ENCODE measurements around the gene CSTF3.

CSTF3 gene

DNA sequence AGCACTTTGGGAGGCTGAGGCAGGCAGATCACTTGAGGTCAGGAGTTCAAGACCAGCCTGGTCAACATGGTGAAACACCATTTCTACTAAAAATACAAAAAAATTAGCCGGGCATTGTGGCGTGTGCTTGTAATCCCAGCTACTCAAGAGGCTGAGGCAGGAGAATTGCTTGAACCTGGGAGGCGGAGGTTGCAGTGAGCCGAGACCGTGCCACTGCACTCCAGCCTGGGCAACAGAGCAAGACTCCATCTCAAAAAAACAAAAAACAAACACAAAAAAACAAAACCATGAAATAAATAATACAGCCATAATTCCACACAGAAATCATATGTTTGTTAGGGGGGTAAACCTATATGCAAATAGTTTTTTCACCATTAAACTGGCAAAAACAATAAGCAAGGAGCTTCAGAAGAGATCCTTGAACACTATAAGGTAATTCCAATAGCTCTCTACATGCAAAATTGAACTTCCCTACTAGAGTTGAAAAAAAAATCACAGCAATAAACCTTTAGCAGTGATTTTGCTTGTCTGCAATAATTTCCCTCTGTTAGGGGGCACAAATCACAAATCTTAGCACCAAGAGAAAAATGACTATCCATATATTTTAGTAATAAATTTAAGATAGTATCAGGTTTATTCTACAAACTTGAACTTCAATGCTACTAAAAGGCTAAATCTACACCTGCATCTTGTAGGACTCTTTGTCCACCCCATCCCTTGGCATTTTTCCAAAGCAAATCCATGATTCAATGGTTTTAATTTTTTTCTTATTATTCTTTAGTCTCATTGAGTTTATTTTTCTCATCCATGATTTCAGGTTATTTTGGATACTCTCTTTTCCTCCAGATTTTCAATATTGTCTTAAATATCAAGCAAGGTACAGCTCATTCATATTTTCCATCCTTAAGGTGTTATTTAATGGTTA, 3.9 kb downstream of the CSTF3 start:
- DNase-seq (ENCODE audit: low spot score), result no peak
- no peak overlapping the region for H3K14ac ChIP-seq (ENCODE audit: low read length)
- H3K4me2 ChIP-seq (ENCODE audit: insufficient read depth, low read length, poor library complexity, severe bottlenecking), result no peak overlapping the region
- H3K4me3 ChIP-seq (ENCODE audit: low read length in 2 of 2), result no peak overlapping the region
- no peak overlapping the region for H3K9ac ChIP-seq (ENCODE audit: low read depth, low read length, poor library complexity)
- H2BK5ac ChIP-seq (ENCODE audit: low read length), result no peak overlapping the region
- H3K4me1 ChIP-seq (ENCODE audit: control insufficient read depth in 2 of 2, insufficient read depth in 1 of 2, low read depth in 1 of 2, low read length in 2 of 2), result peaks cover 2 to 3% of the 10 kb centered on the region in 2 donors
- H3K36me3 ChIP-seq (replicated peaks in 1 of 2; ENCODE audit: control insufficient read depth in 2 of 2, insufficient read depth in 2 of 2, low read length in 2 of 2), result peaks cover 4 to 66% of the 10 kb centered on the region in 2 donors
- no peak overlapping the region for H2AFZ ChIP-seq (ENCODE audit: low read length)
- H3K4ac ChIP-seq (ENCODE audit: low read length), result no peak overlapping the region
- no peak overlapping the region for H2BK120ac ChIP-seq (ENCODE audit: low read depth, low read length)
- no CpG with 5 or more reads among the region's 5 CpGs for WGBS, 2 donors (ENCODE audit: extremely low coverage in 2 of 2, insufficient read length in 2 of 2, insufficient replicate concordance in 1 of 2)
- no peak overlapping the region for H4K91ac ChIP-seq (ENCODE audit: low read depth, low read length, poor library complexity)
- H3K23ac ChIP-seq (ENCODE audit: low read depth, low read length, poor library complexity), result no peak overlapping the region
- H3K9me3 ChIP-seq (replicated peaks in 1 of 2; ENCODE audit: control insufficient read depth in 2 of 2, insufficient read depth in 1 of 2, low read depth in 1 of 2, low read length in 2 of 2), result peaks cover 0 to 49% of the 10 kb centered on the region in 2 donors
- no peak overlapping the region for H3K18ac ChIP-seq (ENCODE audit: low read length)
- no peaks in the 10 kb centered on the region for H3K27me3 ChIP-seq (ENCODE audit: control insufficient read depth in 3 of 3, insufficient read depth in 3 of 3, low read depth in 1 of 3, low read length in 3 of 3)
- H2AK5ac ChIP-seq (ENCODE audit: low read depth, low read length), result no peak overlapping the region
- no peak overlapping the region for H4K8ac ChIP-seq (ENCODE audit: low read depth, low read length)
- H3K79me1 ChIP-seq (ENCODE audit: low read depth, low read length), result peaks cover 1% of the 10 kb centered on the region
- no peak overlapping the region for H2BK12ac ChIP-seq (ENCODE audit: low read length)
- H2BK15ac ChIP-seq (ENCODE audit: low read length), result no peak overlapping the region
- H3K27ac ChIP-seq (replicated peaks; ENCODE audit: low read length), result no peak overlapping the region

DNA sequence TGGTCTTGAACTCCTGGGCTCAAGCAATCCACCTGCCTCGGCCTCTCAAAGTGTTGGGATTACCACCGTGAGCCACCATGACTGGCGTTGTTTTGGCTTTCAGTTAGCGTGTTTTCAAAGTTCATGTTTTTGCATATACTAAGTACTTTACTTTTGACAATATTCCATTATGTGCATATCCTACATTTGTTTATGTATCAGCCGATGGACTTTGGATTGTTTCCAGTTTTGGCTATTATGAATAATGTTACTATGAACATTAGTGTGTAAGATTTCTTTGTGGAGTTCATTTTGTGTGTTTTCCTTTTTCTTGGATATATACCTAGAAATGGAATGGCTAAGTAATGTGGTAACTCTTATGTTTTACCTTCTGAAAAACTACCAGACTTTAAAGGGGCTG, 9.9 kb downstream of the CSTF3 start:
- WGBS, 2 donors (ENCODE audit: extremely low coverage in 2 of 2, insufficient read length in 2 of 2, insufficient replicate concordance in 1 of 2), result no CpG with 5 or more reads among the region's 5 CpGs
- DNase-seq (ENCODE audit: low spot score), result no peak
- Histone ChIP-seq H3K27ac (replicated peaks; ENCODE audit: low read length) (no peak overlapping the region), H3K4ac (ENCODE audit: low read length) (no peak overlapping the region), H2BK12ac (ENCODE audit: low read length) (no peak overlapping the region), H3K36me3 (replicated peaks in 1 of 2; ENCODE audit: control insufficient read depth in 2 of 2, insufficient read depth in 2 of 2, low read length in 2 of 2) (peaks cover 3 to 87% of the 10 kb centered on the region in 2 donors), H3K4me1 (ENCODE audit: control insufficient read depth in 2 of 2, insufficient read depth in 1 of 2, low read depth in 1 of 2, low read length in 2 of 2) (no peaks in the 10 kb centered on the region), H4K91ac (ENCODE audit: low read depth, low read length, poor library complexity) (no peak overlapping the region), H2BK120ac (ENCODE audit: low read depth, low read length) (no peak overlapping the region), H3K18ac (ENCODE audit: low read length) (no peak overlapping the region), H3K14ac (ENCODE audit: low read length) (no peak overlapping the region), H3K27me3 (ENCODE audit: control insufficient read depth in 3 of 3, insufficient read depth in 3 of 3, low read depth in 1 of 3, low read length in 3 of 3) (no peaks in the 10 kb centered on the region), H3K9ac (ENCODE audit: low read depth, low read length, poor library complexity) (no peak overlapping the region), H2BK5ac (ENCODE audit: low read length) (no peak overlapping the region), H3K4me2 (ENCODE audit: insufficient read depth, low read length, poor library complexity, severe bottlenecking) (no peak overlapping the region), H3K23ac (ENCODE audit: low read depth, low read length, poor library complexity) (no peak overlapping the region), H2BK15ac (ENCODE audit: low read length) (no peak overlapping the region), H2AFZ (ENCODE audit: low read length) (no peak overlapping the region), H4K8ac (ENCODE audit: low read depth, low read length) (no peak overlapping the region), H3K4me3 (ENCODE audit: low read length in 2 of 2) (no peak overlapping the region), H3K79me1 (ENCODE audit: low read depth, low read length) (peaks cover 1% of the 10 kb centered on the region), H2AK5ac (ENCODE audit: low read depth, low read length) (no peak overlapping the region), H3K9me3 (replicated peaks in 1 of 2; ENCODE audit: control insufficient read depth in 2 of 2, insufficient read depth in 1 of 2, low read depth in 1 of 2, low read length in 2 of 2) (peaks cover 0 to 38% of the 10 kb centered on the region in 2 donors)

DNA sequence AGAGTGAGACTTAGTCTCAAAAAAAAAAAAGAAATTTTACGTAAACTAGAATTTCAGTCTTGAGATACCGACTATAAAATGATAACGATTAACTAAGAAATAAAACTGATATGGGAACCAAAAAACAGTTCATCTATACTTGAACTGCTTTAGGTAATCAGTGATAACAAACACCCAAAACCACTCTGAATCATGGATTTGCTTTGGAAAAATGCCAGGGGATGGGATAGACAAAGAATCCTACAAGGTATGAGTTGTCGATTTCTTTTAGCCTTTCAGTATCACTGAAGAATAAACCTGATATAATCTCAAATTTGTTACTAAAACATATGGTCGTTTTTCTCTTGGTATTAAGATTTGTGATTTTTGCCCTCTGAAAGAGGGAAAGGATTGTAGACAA, 13.7 kb downstream of the CSTF3 start:
- H3K9me3 ChIP-seq (replicated peaks in 1 of 2; ENCODE audit: control insufficient read depth in 2 of 2, insufficient read depth in 1 of 2, low read depth in 1 of 2, low read length in 2 of 2), result peaks cover 0 to 8% of the 10 kb centered on the region in 2 donors
- no peak overlapping the region for H3K23ac ChIP-seq (ENCODE audit: low read depth, low read length, poor library complexity)
- no peak overlapping the region for H3K18ac ChIP-seq (ENCODE audit: low read length)
- H3K36me3 ChIP-seq (replicated peaks in 1 of 2; ENCODE audit: control insufficient read depth in 2 of 2, insufficient read depth in 2 of 2, low read length in 2 of 2), result peaks cover 4 to 87% of the 10 kb centered on the region in 2 donors
- WGBS, 2 donors (ENCODE audit: extremely low coverage in 2 of 2, insufficient read length in 2 of 2, insufficient replicate concordance in 1 of 2), result no CpG with 5 or more reads among the region's 5 CpGs
- no peak overlapping the region for H2BK5ac ChIP-seq (ENCODE audit: low read length)
- no peak overlapping the region for H2AFZ ChIP-seq (ENCODE audit: low read length)
- no peak overlapping the region for H4K91ac ChIP-seq (ENCODE audit: low read depth, low read length, poor library complexity)
- H3K27me3 ChIP-seq (ENCODE audit: control insufficient read depth in 3 of 3, insufficient read depth in 3 of 3, low read depth in 1 of 3, low read length in 3 of 3), result no peaks in the 10 kb centered on the region
- no peak overlapping the region for H3K9ac ChIP-seq (ENCODE audit: low read depth, low read length, poor library complexity)
- H3K14ac ChIP-seq (ENCODE audit: low read length), result no peak overlapping the region
- peaks cover 2% of the 10 kb centered on the region for H3K79me1 ChIP-seq (ENCODE audit: low read depth, low read length)
- H3K27ac ChIP-seq (replicated peaks; ENCODE audit: low read length), result no peak overlapping the region
- DNase-seq (ENCODE audit: low spot score), result no peak
- H3K4me2 ChIP-seq (ENCODE audit: insufficient read depth, low read length, poor library complexity, severe bottlenecking), result no peak overlapping the region
- H3K4me1 ChIP-seq (ENCODE audit: control insufficient read depth in 2 of 2, insufficient read depth in 1 of 2, low read depth in 1 of 2, low read length in 2 of 2), result peaks cover 0 to 2% of the 10 kb centered on the region in 2 donors
- no peak overlapping the region for H3K4me3 ChIP-seq (ENCODE audit: low read length in 2 of 2)
- H3K4ac ChIP-seq (ENCODE audit: low read length), result no peak overlapping the region
- H2BK12ac ChIP-seq (ENCODE audit: low read length), result no peak overlapping the region
- no peak overlapping the region for H2BK120ac ChIP-seq (ENCODE audit: low read depth, low read length)
- H4K8ac ChIP-seq (ENCODE audit: low read depth, low read length), result no peak overlapping the region
- H2AK5ac ChIP-seq (ENCODE audit: low read depth, low read length), result no peak overlapping the region
- H2BK15ac ChIP-seq (ENCODE audit: low read length), result no peak overlapping the region

DNA sequence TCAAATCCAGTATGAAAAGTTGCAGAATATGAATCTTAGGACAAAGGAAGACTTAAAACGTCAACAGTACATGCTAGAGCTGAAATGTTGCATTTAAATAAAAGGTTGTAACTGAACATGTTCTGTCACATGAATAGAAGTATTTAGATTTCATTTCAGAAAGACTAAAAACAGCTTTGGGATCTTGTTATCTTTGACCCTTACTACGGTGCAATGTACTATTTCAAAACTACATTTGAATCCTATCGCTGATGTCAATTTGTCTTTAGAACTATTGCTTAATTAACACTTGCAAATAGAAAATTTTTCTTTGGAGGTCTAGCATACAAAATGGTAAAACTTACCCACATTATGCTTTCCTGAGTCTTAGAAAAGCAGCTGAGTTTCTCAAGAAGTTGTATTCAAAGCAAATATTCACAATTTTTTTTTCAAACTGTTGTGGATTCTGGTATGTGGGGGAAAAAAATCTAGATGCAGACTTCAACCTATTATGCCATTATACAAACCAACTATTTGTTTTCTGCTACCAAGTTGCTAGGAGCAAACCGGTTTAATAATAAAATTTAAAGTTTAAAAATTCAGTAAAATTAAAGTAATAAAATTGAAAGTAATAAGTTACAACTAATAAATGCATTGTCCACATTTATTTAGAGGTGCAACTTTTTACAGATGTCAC, 25.4 kb downstream of the CSTF3 start:
- DNase-seq (ENCODE audit: low spot score), result no peak
- no peak overlapping the region for H2BK15ac ChIP-seq (ENCODE audit: low read length)

More for the DNA sequence above, 25.4 kb downstream of the CSTF3 start:
- no peak overlapping the region for H3K4ac ChIP-seq (ENCODE audit: low read length)
- no peak overlapping the region for H2BK120ac ChIP-seq (ENCODE audit: low read depth, low read length)
- no peak overlapping the region for H2BK12ac ChIP-seq (ENCODE audit: low read length)
- no peaks in the 10 kb centered on the region for H3K27me3 ChIP-seq (ENCODE audit: control insufficient read depth in 3 of 3, insufficient read depth in 3 of 3, low read depth in 1 of 3, low read length in 3 of 3)
- no peaks in the 10 kb centered on the region for H3K79me1 ChIP-seq (ENCODE audit: low read depth, low read length)
- no peak overlapping the region for H2AFZ ChIP-seq (ENCODE audit: low read length)
- H2AK5ac ChIP-seq (ENCODE audit: low read depth, low read length), result no peak overlapping the region
- no CpG with 5 or more reads among the region's 4 CpGs for WGBS, 2 donors (ENCODE audit: extremely low coverage in 2 of 2, insufficient read length in 2 of 2, insufficient replicate concordance in 1 of 2)
- H3K9ac ChIP-seq (ENCODE audit: low read depth, low read length, poor library complexity), result no peak overlapping the region
- no peak overlapping the region for H4K8ac ChIP-seq (ENCODE audit: low read depth, low read length)
- no peaks in the 10 kb centered on the region for H3K4me1 ChIP-seq (ENCODE audit: control insufficient read depth in 2 of 2, insufficient read depth in 1 of 2, low read depth in 1 of 2, low read length in 2 of 2)
- no peaks in the 10 kb centered on the region for H3K9me3 ChIP-seq (replicated peaks in 1 of 2; ENCODE audit: control insufficient read depth in 2 of 2, insufficient read depth in 1 of 2, low read depth in 1 of 2, low read length in 2 of 2)
- H3K36me3 ChIP-seq (replicated peaks in 1 of 2; ENCODE audit: control insufficient read depth in 2 of 2, insufficient read depth in 2 of 2, low read length in 2 of 2), result peaks cover 2 to 94% of the 10 kb centered on the region in 2 donors
- H3K14ac ChIP-seq (ENCODE audit: low read length), result no peak overlapping the region
- no peak overlapping the region for H3K4me3 ChIP-seq (ENCODE audit: low read length in 2 of 2)
- no peak overlapping the region for H3K23ac ChIP-seq (ENCODE audit: low read depth, low read length, poor library complexity)
- no peak overlapping the region for H3K18ac ChIP-seq (ENCODE audit: low read length)
- H4K91ac ChIP-seq (ENCODE audit: low read depth, low read length, poor library complexity), result no peak overlapping the region
- H3K27ac ChIP-seq (replicated peaks; ENCODE audit: low read length), result no peak overlapping the region
- H2BK5ac ChIP-seq (ENCODE audit: low read length), result no peak overlapping the region
- H3K4me2 ChIP-seq (ENCODE audit: insufficient read depth, low read length, poor library complexity, severe bottlenecking), result no peak overlapping the region
